GM15510 (cell line): ENCODE results near the gene KIF14.

Source experiments
- POLR2A ChIP-seq: IDR thresholded peaks from 3 replicates; pipeline ENCODE4 v1.6.1; 2011; ENCODE audit warnings: borderline replicate concordance; ENCODE audit not compliant: insufficient read length; ENCODE audit errors: extremely low read depth

Gene KIF14

DNA sequence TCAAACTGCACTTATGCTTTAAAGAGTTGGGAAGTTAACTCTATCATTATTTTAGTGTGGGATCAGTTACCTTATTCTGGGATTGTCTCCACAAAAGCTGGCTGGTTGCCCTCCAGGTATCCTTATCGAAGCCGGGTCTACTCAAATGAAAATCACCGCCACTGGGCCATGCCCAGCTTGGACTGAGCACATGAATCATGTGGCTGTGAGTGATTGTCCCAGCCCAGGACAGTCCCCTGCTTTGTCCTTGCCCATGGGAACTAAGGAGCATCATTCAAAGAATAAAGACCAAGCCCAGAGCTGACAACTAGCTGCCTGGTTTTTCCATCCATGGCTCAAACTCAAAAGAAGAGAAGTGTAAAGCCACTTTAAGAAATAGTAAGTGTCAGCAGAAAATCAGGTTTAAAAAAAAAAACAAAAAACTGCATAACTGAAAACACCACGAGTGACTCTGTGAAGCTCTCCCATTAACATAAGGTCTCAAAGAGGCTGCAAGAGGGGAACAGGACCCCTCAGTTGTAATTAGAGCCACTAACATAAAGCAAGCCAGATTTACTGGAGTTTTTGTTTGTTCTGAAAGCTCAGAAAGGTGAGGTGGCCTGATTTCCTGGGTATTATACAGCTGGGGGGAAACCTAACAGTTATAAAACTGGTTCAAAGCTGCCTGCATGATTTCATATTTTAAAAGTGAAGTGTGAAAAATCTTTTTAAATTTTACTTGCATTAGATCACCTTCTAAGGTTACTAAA is 91.5 kb downstream of the KIF14 start:
- no peak for TF ChIP-seq POLR2A

GRCh38 chr1:200527670-200528069 is 92.9 kb downstream of the KIF14 start:
- TF ChIP-seq POLR2A, result no peak

DNA sequence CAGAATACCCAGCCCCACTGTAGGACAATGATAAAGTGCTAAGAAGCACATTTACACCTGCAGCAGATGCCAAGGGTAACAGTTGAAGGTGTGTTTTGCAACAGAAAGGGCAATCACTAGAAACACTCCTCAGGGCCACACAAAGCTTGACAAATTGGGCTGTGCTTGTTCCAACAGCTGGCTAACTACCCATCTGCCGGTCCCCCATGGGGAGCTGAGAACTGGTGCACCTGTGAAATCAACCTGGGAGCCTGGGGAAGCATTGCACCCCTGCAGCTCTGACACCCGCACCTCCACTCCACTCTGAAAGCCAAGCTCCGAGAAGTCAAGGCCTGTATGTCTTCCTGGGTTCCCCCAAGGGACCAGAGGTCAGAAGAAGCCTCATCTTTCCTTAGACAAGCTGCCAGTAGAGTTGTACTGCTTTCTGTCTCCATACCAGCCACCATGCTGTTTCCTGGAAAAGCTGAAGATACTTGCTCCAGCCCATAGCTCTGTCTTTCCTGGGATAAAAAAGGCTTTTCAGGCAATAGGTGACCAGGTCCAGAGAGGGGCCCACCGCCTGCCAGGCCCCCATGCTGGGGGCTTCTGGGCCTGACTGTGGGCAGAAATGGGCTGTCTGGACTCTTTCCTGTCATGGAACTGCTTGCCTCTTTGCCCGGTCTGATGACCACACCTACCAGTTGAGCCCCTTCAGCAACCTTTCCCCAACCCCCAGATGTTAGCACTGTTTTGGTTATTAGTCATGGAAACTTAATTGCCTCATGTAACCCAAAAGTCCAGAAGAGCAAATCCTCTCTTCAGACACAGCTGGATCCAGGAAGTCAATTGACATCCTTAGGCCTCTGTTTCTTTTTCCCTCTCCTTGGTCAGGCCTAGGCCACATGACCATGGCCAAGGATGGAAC is 93.6 kb downstream of the KIF14 start:
- no peak for TF ChIP-seq POLR2A

GRCh38 chr1:200525090-200525987 is 95.2 kb downstream of the KIF14 start:
- TF ChIP-seq POLR2A, result no peak

- no peak for TF ChIP-seq POLR2A
These were observed 96.5 kb downstream of the KIF14 start for GRCh38 chr1:200524092-200524491.

GRCh38 chr1:200520735-200521134 is 99.8 kb downstream of the KIF14 start:
- TF ChIP-seq POLR2A, result no peak

- TF ChIP-seq POLR2A, result no peak
These were observed 102.0 kb downstream of the KIF14 start for GRCh38 chr1:200518524-200518923.

DNA sequence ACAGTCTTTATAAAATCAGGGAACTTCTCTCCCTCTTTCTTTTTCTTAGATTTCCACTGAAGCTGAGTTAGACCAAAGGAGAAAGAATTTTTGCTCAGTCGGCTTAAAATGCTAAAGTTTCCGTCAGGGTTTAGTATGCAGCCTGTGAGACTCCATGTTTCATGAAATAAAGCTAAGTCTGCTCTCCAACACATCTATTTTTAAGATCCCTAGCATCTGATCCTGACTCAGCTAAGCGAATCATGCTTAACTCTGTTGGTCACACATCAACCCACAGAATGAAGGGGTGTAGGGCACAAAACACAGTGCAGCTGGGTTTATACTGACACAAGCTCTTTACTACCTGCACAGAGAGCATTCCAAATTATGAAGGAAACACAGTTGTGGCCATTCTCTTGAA is 108.4 kb downstream of the KIF14 start:
- no peak for TF ChIP-seq POLR2A

GRCh38 chr1:200510228-200510623 is 110.3 kb downstream of the KIF14 start:
- TF ChIP-seq POLR2A, result no peak

GRCh38 chr1:200506471-200506870 is 114.1 kb downstream of the KIF14 start:
- TF ChIP-seq POLR2A, result no peak

DNA sequence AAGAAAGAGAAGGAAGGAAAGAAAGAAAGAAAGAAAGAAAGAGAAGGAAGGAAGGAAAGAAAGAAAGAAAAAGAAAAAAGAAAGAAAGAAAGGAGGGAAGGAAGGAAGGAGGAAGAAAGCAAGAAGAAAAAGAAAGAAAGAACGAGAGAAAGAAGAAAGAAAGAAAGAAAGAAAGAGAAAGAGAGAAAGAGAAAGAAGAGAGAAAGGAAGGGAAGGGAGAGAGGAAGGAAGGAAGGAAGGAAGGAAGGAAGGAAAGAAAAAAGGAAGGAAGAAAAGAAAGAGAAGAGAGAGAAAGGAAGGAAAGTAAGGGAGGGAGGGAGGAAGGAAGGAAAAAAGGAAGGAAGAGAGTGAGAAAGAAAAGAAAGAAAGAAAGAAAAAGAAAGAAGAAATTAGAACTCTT is 115.3 kb downstream of the KIF14 start:
- TF ChIP-seq POLR2A, result no peak
